Measurements from ENCODE around the gene CD38. TPM values are rescaled to one million over a fixed set of nuclear protein-coding genes. Genes with fewer than 3 reads are reported as not detected.

The CD38 gene
- total RNA-seq, result 2.5 TPM

GRCh38 chr4:15778289-15779241, at the start of gene CD38:
TSS of gene CD38 (plus strand) at chr4:15778328. CDS start at chr4:15778415, 87 bp downstream.

Other genes starting within 250 kb of the CD38 start
- gene FBXL5, start 123.0 kb upstream of the CD38 start, total RNA-seq, result 261 TPM
- 81.3 TPM for gene FAM200B, start 96.5 kb upstream of the CD38 start, total RNA-seq
- gene BST1, start 75.3 kb upstream of the CD38 start, total RNA-seq, result 4.9 TPM
- 0.71 TPM for gene FGFBP1, start 160.4 kb downstream of the CD38 start, total RNA-seq
- not detected for gene FGFBP2, start 184.8 kb downstream of the CD38 start, total RNA-seq